LNCAP (cell line): ENCODE results near the gene HOXB4.

ENCODE experiments used
- CTCF ChIP-seq: fragments of 450-650 bp; IDR thresholded peaks from 2 replicates; pipeline ENCODE4 v1.5.1; 2017; ENCODE audit warnings: mild to moderate bottlenecking

The HOXB4 gene

DNA sequence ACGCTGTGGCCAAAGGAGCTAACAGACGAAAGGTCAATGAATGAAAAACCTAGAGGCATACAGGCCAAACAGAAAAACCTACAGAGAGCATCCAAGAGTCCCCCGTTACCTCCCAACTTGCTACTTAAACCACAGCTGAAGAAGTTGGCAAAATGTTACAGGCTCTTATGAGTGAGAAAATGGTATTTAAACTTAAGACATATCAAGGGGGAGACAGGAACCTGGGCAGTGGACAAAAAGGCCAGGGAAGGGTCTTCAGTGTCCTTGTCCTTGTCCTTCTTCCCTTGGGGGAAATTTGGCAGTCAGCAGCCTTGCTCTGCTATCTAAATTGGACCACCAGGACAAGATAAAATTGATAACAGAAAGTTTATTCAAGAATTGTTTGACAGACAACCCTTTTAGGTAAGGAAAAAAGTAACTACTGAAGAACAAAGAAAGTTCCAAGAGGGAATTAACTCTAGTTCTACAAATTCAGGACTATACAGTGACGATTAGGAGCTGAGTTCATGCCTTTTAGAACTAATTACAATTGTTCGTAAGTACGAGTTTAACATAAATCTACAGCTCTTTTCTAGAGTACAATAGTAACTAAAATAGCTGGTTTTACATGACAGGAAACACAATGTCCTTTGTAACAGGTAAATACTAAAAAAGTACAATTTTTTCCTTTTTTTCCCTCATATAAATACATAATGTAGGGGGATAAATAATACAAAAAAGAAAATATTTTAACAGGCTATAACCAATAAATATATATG, 29.4 kb downstream of the HOXB4 start:
- TF ChIP-seq CTCF: no peak

- no peak for TF ChIP-seq CTCF
Measured at GRCh38 chr17:48547808-48548522, 30.2 kb downstream of the HOXB4 start.

DNA sequence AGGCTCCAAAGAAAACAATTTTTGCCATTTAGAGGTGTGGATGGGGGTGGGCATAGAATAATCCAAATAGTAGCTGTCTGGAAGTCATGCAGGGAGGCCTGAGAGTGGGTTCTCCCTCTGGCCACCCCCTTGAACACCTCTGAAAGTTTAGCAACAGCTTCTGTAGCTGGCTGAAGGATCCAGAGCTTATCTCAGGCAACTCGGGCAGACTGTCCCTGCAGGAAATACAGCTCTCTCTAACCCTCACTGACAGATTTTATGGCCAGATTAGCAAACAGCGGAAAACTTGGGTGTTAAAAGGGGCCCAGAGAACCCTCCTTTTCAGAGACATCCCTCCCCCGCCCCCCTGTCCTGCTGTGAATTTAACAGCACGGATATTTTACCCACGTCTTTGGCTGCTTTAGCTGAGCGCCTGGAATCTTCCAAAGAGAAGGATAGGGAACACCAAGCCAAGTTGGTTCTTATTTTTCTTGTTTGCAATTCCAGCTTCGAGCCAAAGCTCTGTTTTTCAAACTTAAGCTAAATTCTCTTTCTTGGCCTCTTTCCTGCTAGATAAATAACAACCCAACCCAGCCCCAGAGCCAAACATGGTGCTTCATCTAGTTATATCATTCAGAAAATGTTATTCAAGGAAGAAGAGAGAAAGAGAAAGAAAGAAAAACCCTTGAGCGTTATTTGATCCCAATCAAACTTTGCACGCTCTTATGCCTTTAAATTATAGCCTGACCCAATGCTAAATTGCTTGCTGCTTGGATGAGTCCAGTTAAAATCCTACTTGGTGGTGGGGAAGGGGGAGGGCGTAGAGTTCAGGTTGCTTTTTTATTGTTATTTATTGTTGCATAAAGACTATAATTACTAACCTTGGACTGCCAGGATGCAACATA, 31.0 kb downstream of the HOXB4 start:
- TF ChIP-seq CTCF: no peak

DNA sequence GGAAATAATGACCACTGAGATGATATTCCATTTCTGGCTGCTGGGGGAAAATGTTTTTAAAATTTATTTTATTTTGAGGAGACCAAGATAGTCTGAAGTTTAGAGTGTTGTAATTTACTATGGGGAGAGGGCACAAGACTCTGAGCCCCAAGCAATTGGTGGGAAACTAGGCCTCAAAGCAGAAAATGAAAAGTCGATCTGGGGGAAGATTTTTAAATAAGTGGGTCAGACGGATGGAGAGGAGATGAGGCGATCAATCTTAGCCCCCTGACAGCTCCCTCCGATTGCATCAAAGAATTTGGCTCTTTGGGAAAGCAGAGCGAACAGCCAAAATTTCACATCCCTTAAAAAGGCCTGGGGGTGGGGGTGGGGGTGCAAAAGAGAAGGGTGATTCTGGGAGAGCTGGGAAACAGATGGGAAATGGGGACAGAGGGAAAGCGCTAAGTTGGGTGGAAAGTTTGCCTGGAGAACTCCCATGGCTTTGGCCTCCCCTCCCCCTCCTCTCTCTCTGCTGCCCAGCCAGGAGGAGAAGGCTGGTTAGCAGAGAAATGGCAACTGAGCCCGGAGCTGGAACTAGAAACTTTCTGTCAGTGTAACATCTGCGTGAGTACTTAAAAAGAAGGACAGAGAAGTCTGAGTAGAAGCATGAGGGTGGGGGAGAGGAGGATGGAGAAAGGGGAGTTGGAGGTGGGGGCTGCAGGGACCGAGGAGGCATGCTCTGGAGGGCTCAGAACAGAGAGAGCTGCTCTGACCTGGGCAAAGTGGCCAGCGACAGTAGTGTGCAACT, 31.8 kb downstream of the HOXB4 start:
- no peak for TF ChIP-seq CTCF

- TF ChIP-seq CTCF: no peak
Measured at GRCh38 chr17:48545539-48545938, 32.6 kb downstream of the HOXB4 start.

DNA sequence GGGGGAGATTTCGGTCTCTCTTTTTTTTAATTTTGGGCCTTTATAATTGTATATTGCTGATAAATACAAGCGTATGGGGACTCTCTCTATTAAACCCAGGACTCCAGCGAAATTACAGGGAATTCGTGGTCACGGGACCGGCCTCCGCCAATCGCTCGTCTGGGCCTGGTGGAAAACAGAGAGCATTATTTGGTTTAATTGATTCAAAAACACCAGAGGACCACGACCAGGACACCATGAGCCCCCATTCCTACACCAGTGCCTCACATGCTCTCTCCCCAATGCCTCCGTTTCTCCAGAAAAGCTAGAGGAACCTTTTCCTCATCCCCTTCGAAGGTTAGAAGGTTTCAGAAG, 33.2 kb downstream of the HOXB4 start, which contains the start of gene HOXB2:
HOXB2 (minus strand) TSS at position 88 of the 354 bp plus-strand sequence. CDS start 198 bp downstream, outside the sequence.
- no peak for TF ChIP-seq CTCF
